Activated CD8-positive, alpha-beta memory T cell treated with anti-CD3 and anti-CD28 coated beads for 24 hours (primary cell): ENCODE data around the gene RAB4A.
"Not testable (repeated sequence)": the region's sequence is repeated elsewhere in the genome, so short reads cannot be mapped to it uniquely, and the experiment has no call there.

Experiments used
- DNase-seq: peaks from one replicate; pipeline ENCODE4 v3.0.0-alpha.2; 2020

Gene RAB4A

DNA sequence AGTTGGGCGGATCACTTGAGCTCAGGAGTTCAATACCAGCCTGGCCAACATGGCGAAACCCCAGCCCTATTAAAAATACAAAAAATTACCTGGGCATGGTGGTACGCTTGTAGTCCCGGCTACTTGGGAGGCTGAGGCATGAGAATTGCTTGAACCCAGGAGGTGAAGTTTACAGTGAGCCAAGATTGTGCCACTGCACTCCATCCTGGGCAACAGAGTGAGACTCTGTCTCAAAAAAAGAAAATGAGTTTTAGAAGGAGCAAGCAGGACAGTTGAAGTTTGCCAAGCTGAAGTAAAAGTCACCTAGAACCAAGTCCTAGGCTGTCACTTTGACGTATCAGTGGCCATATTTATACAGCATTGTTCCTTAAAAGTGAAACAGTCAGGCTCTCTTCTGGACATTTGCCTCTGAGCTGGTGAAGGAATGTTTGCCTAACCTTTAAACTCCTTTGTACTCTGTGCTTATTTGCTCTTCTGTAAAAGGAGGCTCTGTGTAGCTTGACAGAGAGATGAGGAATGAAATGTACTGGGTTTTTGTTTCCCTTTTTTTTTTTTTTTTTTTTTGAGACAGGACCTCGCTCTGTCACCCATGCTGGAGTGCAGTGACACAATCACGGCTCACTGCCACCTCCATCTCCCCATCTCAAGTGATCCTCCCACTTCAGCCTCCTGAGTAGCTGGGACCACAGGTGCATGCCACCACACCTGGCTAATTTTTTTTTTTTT is 2.8 kb downstream of the RAB4A start:
- no peak for DNase-seq

DNA sequence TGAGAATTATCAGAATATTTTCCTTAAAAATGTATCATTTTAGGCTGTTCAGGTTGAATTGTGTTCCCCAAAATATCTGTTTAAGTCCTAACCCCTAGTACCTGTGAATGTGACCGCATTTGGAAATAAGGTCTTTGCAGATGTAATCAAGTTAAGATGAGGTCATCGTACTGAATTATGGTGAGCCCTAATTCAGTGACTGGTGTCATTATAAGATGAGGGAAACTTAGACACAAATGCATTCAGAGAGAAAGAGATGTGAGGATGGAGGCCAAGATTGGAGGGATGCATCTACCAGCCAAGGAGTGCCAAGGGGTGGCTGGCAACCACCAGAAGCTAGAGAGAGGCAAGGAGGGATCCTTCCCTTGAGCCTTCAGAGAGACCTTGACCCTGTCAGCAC is 4.1 kb downstream of the RAB4A start:
- DNase-seq: no peak

DNA sequence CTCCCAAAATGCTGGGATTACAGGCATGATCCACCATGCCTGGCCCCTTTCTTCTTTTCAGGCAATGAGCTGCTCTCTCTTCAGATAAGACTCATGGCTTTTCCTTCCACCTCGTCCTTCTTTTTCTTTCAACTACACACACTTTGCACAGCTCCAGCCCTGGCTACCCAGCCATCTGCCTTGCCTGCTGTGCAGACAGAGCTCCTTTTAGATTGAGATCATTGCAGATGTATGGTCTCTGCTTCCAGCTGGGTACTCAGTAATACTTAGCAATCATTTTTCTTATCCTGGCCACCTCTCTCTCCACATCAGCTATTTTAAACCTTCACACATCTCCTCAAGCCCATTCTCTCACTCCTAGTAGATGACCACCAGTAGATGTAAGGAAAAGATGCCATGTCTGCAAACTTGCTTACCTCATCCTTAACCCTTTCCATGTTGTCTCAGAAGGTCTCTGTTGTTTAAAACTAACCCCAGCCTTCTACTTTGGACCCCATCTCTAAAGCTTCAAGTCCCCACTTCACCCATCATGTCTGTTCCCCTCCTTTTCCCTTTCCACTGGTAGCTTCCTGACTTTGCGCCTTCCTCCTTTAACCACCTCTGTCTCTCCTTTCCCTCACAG is 7.3 kb downstream of the RAB4A start:
- no peak for DNase-seq

DNA sequence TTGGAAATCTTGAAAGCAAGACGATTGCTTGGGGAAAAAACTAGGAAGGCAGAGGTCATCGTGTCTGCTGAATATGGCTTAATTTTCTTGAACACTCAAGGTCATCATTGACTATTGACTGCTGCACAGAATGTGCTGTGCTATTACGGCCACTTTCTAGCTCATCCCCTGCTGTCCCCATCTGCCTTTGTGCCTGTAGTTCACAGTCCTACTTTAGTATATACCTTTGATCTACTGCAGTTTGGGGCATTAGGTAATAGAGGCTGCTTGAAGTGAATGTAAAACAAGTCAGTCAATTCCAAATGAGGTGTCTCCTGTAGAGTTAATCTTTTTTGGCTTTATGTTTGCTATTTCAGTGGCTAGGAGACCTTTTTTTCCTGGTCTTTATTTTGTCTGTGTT is 8.3 kb downstream of the RAB4A start:
- no peak for DNase-seq

DNA sequence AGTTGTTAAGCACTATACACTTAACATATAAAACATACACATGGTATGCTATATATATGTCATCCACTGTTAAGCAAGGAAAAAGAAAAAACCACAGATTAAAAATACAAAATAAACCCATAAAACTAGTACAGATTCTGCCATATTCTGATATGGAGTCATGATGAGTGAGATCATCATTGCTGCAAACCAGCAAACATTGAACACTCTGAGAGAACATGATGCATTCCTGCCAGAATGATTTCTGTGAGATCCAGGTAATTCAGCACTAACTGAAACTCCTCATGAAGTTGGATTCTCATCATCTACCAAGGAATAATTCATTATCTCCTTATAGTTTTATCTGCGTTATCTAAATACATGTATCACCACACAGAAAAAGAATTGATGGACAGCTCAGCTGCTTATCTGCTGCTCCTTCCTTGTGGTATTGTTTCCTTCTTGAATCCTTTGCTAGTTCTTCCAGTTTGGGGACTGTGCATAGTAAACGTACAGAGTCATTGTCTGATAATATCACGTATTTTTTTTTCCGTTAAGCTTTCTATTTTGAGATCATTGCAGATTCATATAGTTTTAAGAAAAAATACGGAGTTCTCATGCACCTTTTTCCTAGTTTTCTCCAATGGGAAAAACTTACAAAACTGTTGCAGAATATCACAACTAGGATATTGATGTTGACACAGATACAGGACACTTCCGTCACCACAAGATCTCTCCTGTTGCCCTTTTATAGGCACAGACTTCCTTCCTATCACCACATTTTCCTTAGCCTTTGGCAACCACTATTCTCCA is 9.3 kb downstream of the RAB4A start:
- DNase-seq: no peak

DNA sequence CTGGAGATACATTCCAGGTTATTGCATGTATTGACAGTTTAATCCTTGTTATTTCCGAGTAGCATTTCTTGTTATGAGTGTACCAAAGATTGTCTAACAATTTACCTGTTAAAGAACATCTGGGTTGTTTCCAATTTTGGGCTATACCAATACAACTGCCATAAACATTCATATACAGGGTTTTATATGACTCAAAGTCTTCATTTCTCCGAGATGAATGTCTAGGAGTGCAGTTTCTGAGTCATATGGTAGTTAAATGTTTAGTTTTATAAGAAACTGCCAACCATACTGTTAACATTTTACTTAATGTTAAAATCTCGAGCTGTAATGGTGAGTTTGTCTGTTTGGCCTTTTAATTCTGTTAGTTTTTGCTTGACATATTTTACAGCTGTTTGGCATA is 10.0 kb downstream of the RAB4A start:
- DNase-seq: no peak

DNA sequence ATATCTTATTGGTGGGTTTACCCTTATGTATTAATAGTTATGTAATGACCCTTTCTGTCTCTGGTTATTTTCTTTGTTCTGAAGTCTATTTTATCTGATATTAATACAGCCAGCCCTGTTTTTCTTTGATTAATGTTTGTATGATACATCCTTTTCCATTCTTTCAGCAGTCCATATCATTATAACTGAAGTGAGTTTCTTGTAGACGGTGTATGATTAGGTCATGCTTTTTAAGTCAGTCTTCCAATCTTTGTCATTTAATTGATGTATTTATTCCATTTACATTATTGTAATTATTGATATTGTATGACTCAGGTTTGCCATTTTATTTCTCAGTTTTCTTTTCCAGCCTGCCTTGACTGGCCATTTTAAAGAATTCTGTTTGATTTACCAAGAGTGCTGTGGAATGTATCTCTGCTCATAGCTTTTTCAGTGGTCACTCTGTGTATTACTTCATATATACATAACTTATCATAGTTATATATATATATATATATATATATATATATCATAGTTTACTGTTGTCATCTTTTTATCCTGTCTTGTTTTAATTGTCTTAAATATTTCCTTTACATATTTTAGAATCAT is 10.5 kb downstream of the RAB4A start:
- DNase-seq: no peak

DNA sequence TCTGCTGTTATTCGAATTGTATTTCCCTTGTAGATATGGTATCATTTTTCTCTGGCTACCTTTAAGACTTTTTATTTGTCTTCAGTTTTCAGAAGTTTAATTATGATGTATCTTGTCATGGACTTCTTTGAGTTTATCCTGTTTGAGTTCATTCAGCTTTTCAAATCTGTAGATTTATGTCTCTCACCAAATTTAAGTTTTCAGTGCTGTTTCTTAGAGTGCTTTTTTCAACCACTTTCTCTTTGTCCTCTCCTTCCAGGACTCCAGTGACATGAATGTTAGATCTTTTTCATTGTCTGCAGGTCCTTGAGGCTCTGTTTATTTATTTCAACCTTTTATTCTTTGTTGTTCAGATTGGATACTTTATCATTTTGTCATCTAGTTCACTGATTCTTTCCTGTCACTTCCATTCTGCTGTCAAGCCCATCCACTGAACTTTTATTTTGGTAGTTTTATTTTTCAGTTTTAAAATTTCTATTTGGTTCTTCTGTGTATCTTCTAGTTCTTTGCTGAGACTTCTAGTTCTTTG is 11.4 kb downstream of the RAB4A start:
- DNase-seq: no peak

DNA sequence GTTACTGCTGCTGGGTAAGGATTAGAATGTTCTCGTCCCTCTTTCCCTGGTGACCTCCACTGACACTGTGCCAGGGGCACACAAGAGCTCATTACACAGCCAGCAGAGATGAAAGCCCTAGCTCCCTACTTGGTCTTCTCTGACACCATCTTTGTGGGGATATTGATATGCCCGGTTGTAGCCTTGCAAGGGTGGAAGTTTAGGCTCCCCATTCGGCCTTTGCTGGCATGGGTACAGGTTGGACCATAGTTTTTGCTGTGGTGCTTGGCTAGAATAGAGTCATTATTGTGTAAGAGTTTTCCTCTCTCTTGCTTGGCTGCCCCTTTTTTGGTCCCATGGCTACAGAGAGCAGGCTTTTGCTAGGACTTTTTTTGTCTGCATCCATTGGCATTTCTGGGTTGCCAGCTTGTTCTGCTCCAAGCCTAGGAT is 12.3 kb downstream of the RAB4A start:
- no peak for DNase-seq

DNA sequence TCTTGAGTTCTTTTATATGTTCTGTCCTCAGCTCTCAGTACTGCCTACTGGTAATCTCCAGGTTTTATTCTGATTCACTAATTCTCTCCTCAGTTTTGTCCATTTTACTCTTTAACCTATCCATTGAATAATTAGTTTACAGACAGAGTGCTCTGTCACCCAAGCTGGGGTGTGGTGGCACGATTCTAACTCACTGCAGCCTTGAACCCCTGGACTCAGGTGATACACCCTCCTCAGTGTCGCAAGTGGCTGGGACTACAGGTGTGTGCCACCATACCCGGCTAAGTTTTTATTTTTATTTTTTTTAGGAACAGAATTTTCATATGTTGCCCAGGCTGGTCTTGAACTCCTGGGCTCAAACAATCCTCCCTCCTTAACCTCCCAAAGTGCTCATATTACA is 14.0 kb downstream of the RAB4A start:
- no peak for DNase-seq

DNA sequence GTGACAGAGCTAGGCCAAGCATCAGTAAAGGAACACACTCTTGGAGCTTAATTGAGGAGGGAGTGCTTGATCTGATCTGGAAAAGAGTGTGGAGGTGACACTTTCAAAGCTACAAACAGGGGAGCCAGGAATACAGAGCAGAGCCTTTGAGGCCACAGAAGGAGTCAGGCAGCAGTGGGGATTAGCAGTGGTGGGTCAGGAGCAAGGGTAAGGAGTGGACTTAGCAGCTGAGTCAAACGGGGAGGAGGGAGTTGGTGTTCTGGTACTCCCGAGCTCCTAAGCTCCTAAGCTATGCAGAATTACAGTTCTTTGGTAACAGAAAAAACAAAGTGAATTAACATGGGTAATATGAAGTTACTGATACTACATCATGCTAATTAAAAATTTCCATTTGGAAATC is 14.5 kb downstream of the RAB4A start:
- DNase-seq: no peak

DNA sequence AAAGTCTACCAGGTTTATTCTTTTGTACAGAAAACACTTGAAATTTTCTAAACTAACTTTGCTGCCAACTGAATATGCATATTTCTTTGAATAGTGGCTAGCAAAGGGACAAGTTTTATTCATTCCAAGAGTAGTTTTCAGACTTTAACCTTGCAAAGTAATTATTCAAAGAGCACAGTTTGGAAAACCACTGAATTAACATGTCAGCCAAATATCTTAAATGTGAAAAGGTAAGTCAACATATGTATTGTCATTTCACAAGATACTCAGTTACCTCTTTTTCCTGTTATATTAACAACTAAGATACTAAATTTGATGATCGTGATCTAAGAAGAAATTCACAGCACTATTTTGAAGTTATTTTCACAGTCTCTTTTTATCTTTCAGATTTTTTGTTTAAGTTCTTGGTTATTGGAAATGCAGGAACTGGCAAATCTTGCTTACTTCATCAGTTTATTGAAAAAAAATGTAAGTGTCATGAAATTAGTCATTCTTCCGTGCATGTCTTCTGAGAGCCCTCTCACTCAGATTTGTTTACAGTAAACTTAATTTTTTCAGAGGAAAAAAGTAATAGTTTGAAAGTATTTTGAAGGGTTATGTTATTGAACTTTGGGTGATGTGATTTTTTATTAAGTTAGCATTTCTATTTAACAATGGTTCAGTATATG is 15.3 kb downstream of the RAB4A start:
- DNase-seq: no peak

DNA sequence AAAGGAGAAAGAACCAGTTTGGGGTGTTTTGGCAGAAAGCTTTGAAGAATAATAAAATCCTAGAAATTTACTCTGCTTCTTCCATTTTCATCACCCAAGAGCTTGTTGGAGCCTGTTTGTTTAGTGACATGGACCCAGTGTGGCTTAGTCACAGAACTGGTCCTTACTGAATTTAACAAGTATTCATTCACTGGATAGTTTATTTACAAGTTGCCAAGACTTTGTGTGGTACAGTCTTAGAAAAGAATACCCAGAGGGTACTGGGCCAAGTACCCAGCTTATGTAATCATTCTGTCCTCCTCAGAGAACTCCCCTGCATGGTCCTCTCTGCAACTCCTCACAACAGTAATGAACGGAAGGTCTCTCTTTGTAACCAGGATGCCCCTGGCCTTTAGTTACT is 16.4 kb downstream of the RAB4A start:
- DNase-seq: no peak

DNA sequence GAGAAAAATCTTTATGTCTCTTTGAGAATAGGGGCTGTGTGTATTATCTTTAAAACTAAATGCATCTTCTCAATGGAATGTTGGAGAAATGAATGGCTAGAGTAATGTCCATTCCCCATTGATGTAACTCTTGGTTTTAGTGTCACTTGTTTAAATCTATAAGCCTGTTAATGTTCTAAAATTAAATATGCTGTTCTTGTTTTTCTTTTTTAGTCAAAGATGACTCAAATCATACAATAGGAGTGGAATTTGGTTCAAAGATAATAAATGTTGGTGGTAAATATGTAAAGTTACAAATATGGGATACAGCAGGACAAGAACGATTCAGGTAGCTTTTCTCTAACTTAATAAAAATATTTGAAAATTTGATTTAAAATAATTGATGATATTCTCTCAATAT is 17.6 kb downstream of the RAB4A start:
- no peak for DNase-seq

DNA sequence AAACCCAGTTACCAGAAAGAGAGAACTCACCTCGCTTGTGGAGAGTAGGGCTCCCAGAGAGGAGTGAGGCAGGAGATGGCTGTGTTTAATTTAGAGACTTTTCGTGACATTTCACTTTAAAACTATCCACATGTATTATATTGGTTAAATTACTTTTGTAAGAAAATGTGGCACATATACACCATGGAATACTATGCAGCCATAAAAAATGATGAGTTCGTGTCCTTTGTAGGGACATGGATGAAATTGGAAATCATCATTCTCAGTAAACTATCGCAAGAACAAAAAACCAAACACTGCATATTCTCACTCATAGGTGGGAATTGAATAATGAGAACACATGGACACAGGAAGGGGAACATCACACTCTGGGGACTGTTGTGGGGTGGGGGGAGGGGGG is 20.8 kb downstream of the RAB4A start:
- not testable (repeated sequence) for DNase-seq

DNA sequence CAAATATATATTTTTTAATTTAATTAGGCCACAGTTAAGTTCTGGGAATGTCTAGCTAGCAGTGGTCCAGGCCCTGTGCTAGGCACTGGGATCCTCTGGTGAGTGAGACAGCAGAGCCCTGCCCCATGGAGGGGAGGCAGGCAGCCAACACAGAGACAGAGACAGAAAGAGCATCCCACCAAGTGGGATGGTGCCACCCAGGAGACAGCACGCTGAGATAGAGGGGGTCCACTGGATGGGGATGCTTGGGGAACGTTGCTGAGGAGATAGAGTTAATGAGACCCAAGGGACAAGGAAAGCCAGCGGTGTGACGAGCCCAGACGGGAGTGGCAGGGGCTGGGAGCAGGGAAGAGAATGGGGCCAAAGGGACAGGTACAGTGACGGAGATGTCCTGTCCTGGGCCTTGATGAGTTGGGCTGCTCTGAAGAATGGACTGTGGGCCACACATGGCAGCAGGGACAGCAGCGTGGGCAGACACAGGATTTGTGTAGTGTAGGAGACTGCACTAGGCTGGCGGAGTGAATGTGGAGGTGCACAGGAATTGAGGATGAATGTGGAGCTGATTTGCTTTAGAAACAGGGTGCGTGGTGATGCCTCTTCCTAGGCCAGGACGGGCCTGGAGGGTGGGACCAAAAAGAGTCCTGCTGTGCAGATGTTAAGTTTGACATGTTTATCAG is 22.8 kb downstream of the RAB4A start:
- DNase-seq: no peak

DNA sequence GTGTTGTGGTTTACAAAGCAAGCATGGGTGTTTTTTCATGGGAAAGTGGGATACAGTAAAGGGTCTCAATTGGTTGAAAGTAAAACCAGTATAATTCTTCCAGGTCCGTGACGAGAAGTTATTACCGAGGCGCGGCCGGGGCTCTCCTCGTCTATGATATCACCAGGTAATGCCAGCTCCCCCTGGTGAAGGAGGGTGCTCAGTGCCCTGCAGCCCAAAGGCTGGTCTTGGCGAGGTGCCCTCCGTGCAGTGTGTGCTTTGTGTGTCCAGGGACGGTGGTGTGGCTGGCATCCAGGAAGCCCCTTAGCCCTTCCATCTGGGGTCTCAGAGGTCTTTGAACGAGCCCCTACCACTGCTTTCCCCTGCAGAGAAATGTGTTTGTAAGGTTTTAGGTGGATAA is 24.8 kb downstream of the RAB4A start:
- no peak for DNase-seq

DNA sequence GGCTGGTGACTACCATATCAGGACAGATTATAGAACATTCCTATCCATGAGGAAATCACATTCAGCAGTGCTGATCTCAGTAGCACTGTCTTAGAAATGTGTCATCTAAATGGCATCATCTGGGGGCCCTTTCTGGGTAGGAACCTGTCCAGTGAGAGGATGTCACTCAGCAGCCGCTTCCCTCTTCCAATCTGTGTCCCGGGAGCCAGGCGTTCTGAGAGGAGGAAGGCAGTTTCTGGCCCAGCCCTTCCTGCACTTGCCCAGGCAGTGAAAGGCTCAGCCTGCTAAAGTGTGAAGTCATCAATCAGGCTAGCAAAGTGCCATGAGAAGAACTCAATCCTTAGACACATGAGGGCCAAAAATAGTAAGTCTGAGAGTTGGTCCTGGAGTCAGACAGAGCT is 25.6 kb downstream of the RAB4A start:
- no peak for DNase-seq

DNA sequence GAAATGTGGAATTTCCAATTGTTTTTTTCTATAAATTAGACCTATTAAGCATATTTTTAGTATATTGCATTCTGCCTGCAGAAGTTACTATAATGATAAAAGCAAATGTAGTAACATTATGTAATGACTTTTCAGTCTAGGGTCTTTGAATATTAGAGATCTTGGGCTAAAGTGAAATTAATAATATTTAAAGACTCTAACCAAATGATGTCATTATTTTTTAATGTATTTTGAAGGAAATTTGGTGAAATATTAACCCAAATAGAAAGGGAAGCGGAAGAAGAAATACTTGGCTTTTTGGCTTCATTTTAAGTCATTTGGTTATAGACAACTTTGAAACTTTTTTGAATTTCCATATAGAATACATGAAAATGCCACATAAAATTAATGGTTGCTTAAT is 26.8 kb downstream of the RAB4A start:
- DNase-seq: no peak

DNA sequence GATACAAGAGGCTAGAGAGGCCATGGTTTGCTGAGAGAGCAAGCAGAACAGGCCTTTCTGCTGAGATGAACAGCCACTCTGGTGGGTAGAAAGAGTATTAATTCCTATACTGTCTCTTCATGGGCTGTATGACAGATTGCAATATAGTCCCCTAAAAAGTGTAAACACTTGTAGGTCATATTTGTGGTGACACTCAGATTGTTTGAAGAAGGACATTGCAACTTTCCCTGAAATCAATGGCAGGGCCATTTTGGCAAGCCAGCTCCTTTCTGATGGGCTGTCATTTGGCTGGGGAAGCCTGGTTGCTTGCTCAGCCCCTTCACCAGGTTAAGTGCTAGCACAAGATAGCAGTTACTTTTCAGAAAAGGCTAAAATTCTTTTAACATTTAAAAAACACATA is 27.5 kb downstream of the RAB4A start:
- no peak for DNase-seq

DNA sequence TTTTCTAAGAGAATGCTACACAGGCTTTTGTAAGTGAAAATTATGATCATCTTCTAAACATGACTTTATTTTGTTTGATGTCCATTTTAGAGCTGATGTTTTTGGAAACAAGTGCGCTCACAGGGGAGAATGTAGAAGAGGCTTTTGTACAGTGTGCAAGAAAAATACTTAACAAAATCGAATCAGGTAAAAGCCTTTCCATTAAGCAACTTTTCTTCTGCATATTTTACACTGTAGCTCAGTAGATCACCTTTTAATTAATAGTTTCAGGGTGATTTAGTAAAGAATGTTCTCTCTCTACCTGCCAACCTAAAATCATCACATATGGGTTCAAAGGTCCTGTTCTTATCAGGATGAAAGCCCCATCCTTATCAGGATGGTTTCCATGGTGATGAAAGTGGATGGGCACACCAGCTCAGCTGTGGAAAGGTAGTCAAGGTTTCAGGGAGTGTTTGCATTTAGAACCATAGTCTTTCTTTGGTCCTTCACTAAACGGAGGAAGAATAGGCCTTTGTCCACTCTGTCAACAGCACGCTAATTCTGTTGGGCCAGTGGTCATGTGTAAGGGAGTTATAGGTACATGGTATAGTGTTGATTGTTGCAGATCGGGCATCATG is 28.1 kb downstream of the RAB4A start:
- DNase-seq: no peak
